HG03342 (cell line): ENCODE results near the gene LSM14A.
"Not testable (repeated sequence)": the region's sequence is repeated elsewhere in the genome, so short reads cannot be mapped to it uniquely, and the experiment has no call there.

Source experiments
- ATAC-seq: cut with Tn5 transposase; IDR thresholded peaks from one replicate; pipeline ENCODE4 v1.9.1; 2021; ENCODE audit warnings: mild to moderate bottlenecking, moderate library complexity; ENCODE audit not compliant: unreplicated experiment

Gene LSM14A

GRCh38 chr19:34189199-34189916 is 17.1 kb downstream of the LSM14A start:
- ATAC-seq: no peak

DNA sequence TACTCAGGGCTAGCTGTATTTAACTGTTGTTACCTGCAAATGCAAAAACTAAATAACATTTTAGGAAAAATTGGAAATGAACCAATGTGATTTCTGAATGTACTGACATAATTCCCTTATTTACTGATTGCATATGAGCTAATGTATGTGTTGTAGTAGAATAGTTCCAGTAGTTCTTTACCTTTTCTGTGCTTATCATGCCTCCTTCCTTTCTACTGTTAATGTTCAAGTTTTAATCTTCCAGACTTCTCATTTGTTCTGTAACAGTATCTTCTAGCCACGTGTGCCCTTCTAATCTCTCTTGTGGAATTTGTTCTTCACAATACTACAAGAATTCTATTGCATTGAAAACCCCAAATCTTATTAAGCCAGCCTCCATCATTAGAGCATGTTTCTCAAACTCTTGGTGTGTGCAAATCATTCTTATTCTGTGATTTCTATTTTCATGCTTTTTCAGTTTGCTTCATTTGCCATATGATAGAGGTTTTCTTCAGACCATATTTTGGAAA is 17.7 kb downstream of the LSM14A start:
- ATAC-seq: no peak

GRCh38 chr19:34191355-34191962 is 19.2 kb downstream of the LSM14A start:
- no peak for ATAC-seq

- no peak for ATAC-seq
Measured at GRCh38 chr19:34193439-34193838, 21.1 kb downstream of the LSM14A start.

DNA sequence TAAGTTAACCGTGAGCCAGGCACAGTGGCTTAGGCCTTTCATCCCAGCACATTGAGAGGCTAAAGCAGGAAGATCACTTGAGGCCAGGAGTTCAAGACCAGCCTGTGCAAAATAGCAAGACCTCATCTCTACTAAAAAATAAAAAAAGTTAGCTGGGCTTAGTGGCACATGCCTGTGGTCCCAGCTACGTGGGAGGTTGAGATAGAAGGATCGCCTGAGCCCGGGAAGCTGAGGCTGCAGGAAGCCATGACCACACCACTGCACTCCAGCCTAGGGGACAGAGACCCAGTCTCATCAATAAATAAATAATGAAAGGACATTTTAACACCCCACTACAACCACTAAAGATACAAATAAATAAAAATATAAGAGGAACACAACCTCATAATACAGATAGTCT is 21.6 kb downstream of the LSM14A start:
- ATAC-seq: no peak

- no peak for ATAC-seq
Measured at GRCh38 chr19:34201133-34201532, 28.8 kb downstream of the LSM14A start.

DNA sequence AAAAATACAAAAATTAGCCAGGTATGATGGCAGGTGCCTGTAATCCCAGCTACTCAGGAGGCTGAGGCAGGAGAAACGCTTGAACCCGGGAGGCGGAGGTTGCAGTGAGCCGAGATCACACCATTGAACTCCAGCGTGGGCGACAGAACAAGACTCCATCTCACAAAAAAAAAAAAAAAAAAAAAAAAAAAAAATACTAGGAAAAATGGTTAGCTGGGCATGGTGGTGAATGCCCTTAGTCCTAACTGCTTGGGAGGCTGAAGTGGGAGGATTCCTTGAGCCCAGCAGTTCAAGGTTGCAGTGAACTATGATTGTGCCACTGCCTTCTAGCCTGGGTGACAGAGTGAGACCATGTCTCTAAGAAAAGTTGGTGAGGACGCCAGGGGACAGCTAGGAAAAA is 33.0 kb downstream of the LSM14A start:
- ATAC-seq: not testable (repeated sequence)

GRCh38 chr19:34208291-34208884 is 36.1 kb downstream of the LSM14A start:
- no peak for ATAC-seq

GRCh38 chr19:34209726-34210125 is 37.4 kb downstream of the LSM14A start:
- ATAC-seq: no peak

GRCh38 chr19:34213283-34213682 is 41.0 kb downstream of the LSM14A start:
- ATAC-seq: no peak

- no peak for ATAC-seq
Measured at GRCh38 chr19:34214040-34214439, 41.7 kb downstream of the LSM14A start.

GRCh38 chr19:34215006-34215665 is 42.8 kb downstream of the LSM14A start:
- no peak for ATAC-seq

- no peak for ATAC-seq
Measured at GRCh38 chr19:34215666-34216038, 43.3 kb downstream of the LSM14A start.

- not testable (repeated sequence) for ATAC-seq
Measured at GRCh38 chr19:34216745-34217219, 44.5 kb downstream of the LSM14A start.

DNA sequence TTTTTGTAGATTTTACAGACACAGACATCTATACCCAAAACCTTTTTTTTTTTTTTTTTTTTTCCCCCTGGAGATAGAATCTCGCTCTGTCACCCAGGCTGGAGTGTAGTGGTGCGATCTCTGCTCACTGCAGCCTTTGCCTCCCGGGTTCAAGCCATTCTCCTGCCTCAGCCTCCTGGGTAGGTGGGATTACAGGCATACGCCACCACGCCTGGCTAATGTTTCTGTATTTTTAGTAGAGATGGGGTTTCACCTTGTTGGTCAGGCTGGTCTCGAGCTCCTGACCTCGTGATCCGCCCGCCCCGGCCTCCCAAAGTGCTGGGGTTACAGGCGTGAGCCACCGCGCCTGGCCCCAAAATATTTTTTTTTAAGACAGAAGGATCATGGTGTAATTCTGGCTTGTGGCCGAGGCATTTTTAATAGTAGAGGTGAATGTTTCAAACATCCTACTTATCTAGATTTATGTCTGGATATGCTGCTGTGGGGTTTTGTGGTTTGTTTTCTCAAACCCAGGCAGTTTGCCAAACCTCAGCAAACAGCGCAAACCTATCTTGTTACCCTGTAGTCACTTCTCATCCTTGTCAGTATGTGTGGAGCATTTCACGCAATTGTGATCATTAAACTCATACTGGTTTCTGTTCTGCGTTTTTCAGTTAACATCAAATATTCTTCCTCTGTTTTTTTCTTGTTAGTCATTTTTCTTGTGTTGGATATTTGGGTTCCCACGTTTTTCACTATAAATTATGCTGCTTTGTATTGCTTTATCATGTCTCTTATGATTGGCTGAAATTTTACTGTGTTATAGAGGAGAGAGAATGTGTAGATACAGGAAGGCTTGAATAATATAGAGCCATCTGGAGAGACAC is 45.9 kb downstream of the LSM14A start:
- ATAC-seq: no peak

DNA sequence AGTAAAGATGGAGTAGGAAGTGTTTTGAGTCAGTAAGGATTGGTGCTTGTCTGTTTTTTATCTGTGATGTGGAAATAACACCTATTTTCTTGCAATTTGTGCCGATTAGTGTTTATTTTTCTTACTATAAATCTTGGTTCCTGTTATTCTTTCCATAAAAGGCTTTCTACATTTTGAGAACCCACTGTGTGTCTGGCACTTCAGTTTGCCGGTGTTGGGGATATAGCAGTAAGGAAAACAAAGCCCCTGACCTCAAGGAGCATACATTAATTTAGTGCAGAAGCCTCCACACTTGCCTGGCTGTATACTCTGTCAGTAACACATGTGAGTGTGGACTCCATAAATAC is 46.5 kb downstream of the LSM14A start:
- ATAC-seq: no peak

GRCh38 chr19:34220472-34221063 is 48.3 kb downstream of the LSM14A start:
- ATAC-seq: no peak

DNA sequence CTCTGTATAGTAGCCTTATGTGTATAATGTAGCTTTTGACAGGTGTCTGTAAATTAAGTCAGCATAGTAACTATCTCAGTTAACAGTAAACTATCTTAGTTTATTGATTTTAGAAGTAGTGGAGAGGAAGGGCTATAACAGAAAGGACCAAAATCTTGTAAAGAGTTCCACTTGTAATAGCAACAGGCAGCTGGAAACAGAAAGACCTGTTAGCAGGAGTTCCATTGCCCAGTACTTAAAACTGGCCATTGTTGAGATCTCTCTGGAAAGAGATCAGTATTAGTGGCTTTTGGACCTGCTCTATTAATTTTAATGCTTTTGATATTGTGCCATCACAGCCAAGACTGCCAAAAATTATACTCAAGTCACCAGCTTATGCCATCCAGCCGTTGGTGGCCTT is 50.1 kb downstream of the LSM14A start:
- ATAC-seq: no peak

DNA sequence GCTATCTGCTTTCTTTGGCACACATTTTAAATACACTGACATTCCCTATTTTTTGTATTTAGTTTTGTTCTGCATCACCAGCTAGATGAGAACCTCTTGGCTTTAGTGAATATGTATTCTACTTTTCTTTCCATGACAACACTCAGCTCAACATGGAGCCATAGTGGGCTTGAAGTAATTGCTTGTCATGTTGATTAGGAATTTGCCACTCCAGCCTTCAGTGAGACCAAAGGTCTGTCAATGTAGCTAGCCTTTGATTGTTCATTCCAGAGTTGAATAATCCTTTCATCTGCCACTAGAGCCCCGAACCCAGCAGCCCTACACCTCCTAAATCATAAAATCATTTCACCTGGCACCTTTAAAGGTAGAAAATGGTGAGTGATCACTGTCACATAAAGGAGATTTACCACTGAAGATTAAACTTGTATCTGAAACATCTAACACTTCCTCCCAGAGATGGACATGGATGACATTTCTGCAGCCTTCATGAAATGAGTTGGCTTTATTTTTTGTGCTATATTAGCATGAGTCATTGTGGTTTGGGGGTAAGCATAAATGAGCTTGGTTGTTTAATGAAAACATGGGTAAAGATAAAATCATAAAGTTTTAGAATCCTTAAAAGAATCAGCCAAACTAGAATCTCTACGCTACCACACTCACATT is 52.8 kb downstream of the LSM14A start:
- no peak for ATAC-seq

GRCh38 chr19:34225659-34226015 is 53.3 kb downstream of the LSM14A start:
- no peak for ATAC-seq
